GM06990 (cell line): ENCODE results near the gene SH3GLB1.

Source experiments
- DNase-seq: peaks from one replicate; pipeline ENCODE4 v3.0.0-alpha.2; 2011; ENCODE audit not compliant: insufficient read length; ENCODE audit errors: extremely low read depth
- H3K27me3 ChIP-seq: replicated peaks from 2 replicates; pipeline ENCODE4 v1.6.0; 2011; ENCODE audit warnings: low read length; ENCODE audit not compliant: control insufficient read depth, insufficient read depth
- H3K36me3 ChIP-seq: 2 replicates; pipeline ENCODE4 v1.5.1; 2011; ENCODE audit warnings: low read length; ENCODE audit not compliant: control insufficient read depth, insufficient read depth
- H3K4me3 ChIP-seq: replicated peaks from 2 replicates; pipeline ENCODE4 v1.5.1; 2011; ENCODE audit warnings: low read depth, mild to moderate bottlenecking, control low read depth, low read length
- CTCF ChIP-seq: IDR thresholded peaks from 2 replicates; pipeline ENCODE4 v1.5.1; 2011; ENCODE audit warnings: low read length, control low read depth, mild to moderate bottlenecking, inconsistent platforms; ENCODE audit not compliant: insufficient read depth, poor library complexity, severe bottlenecking

SH3GLB1 gene

GRCh38 chr1:86739648-86740509, 35.5 kb downstream of the SH3GLB1 start:
- H3K27me3 ChIP-seq: no peaks in the 10 kb centered on the region
- peaks cover 9% of the 10 kb centered on the region for H3K36me3 ChIP-seq
- H3K4me3 ChIP-seq: no peak overlapping the region
- TF ChIP-seq CTCF: no peak
- DNase-seq: no peak

GRCh38 chr1:86741947-86742572, 37.7 kb downstream of the SH3GLB1 start:
- peak; percentile 53 for TF ChIP-seq CTCF
- Histone ChIP-seq H3K36me3 (peaks cover 8% of the 10 kb centered on the region), H3K27me3 (no peaks in the 10 kb centered on the region), H3K4me3 (no peak overlapping the region)
- DNase-seq: peak; percentile 9

GRCh38 chr1:86747304-86747703, 42.9 kb downstream of the SH3GLB1 start:
- no peak for DNase-seq
- peaks cover 3% of the 10 kb centered on the region for H3K36me3 ChIP-seq
- no peak overlapping the region for H3K4me3 ChIP-seq
- TF ChIP-seq CTCF: no peak
- H3K27me3 ChIP-seq: no peaks in the 10 kb centered on the region

GRCh38 chr1:86748622-86749373, 44.4 kb downstream of the SH3GLB1 start:
- no peak for DNase-seq
- no peaks in the 10 kb centered on the region for H3K27me3 ChIP-seq

GRCh38 chr1:86750076-86750475, 45.7 kb downstream of the SH3GLB1 start:
- H3K36me3 ChIP-seq: no peaks in the 10 kb centered on the region
- no peak for DNase-seq
- H3K27me3 ChIP-seq: no peaks in the 10 kb centered on the region
- no peak overlapping the region for H3K4me3 ChIP-seq
- TF ChIP-seq CTCF: no peak

More at GRCh38 chr1:86748622-86749373, 44.4 kb downstream of the SH3GLB1 start:
- no peak for TF ChIP-seq CTCF
- Histone ChIP-seq H3K36me3 (peaks cover 3% of the 10 kb centered on the region), H3K4me3 (no peak overlapping the region)
